Measurements from ENCODE around the gene PHLDB3. TPM values are rescaled to one million over a fixed set of nuclear protein-coding genes. Genes with fewer than 3 reads are reported as not detected.

The PHLDB3 gene
- polyA plus RNA-seq, 1 donor from 2014 or later: 5.6 TPM

DNA sequence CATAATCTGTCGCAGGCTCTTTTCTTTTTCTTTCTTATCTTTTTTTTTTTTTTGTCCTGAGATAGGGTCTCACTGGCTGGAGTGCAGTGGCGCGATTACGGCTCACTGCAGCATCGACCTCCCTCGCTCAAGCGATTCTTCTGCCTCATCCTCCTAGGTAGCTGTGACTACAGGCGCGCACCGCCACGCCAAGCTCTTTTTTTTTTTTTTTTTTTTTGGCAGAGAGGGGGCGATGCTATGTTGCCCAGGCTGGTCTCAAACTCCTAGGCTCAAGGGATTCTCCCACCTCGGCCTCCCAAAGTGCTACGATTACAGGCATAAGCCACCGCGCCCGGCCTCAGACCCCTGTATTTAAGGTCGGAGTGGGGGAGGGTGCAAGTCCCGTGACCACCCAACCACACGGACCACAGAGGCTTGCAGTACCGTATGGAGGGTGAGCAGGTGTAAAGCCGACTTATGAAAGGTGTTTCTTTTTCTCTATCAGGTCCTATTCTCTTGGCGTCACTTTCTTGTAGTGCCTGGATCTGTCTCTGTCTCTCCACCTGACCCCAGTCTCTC is 2.0 kb downstream of the PHLDB3 start:
- Histone ChIP-seq H3F3A (ENCODE audit: insufficient read depth, low read length, poor library complexity, severe bottlenecking) (no peaks in the 10 kb centered on the region), H3K9me3 (ENCODE audit: low read length) (no peaks in the 10 kb centered on the region), H3K4me2 (ENCODE audit: low read length) (no peak overlapping the region), H3K27me3 (ENCODE audit: insufficient read depth, low read depth, low read length) (peaks cover 5% of the 10 kb centered on the region), H3K9me2 (ENCODE audit: insufficient read depth, low read length) (no peaks in the 10 kb centered on the region), H2AFZ (ENCODE audit: low read depth, low read length) (no peak overlapping the region), H4K20me1 (ENCODE audit: insufficient read depth) (no peaks in the 10 kb centered on the region), H3K36me3 (ENCODE audit: insufficient read depth, low read length) (no peaks in the 10 kb centered on the region), H3K4me3 (ENCODE audit: low read length) (no peak overlapping the region), H3K27ac (ENCODE audit: low read length) (no peak overlapping the region), H3K9ac (ENCODE audit: low read length) (no peak overlapping the region), H3K79me2 (replicated peaks; ENCODE audit: insufficient read depth, low read length) (no peaks in the 10 kb centered on the region)
- TF ChIP-seq TAF1 (IDR thresholded peaks at IDR 0.05; ENCODE audit: low read depth): no peak
- TF ChIP-seq REST (IDR thresholded peaks at IDR 0.05; ENCODE audit: borderline replicate concordance): no peak
- TF ChIP-seq MXI1 (conservative IDR thresholded peaks at IDR 0.05; ENCODE audit: poor library complexity, severe bottlenecking): no peak
- TF ChIP-seq, protein P1, sequence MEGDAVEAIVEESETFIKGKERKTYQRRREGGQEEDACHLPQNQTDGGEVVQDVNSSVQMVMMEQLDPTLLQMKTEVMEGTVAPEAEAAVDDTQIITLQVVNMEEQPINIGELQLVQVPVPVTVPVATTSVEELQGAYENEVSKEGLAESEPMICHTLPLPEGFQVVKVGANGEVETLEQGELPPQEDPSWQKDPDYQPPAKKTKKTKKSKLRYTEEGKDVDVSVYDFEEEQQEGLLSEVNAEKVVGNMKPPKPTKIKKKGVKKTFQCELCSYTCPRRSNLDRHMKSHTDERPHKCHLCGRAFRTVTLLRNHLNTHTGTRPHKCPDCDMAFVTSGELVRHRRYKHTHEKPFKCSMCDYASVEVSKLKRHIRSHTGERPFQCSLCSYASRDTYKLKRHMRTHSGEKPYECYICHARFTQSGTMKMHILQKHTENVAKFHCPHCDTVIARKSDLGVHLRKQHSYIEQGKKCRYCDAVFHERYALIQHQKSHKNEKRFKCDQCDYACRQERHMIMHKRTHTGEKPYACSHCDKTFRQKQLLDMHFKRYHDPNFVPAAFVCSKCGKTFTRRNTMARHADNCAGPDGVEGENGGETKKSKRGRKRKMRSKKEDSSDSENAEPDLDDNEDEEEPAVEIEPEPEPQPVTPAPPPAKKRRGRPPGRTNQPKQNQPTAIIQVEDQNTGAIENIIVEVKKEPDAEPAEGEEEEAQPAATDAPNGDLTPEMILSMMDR (IDR thresholded peaks at IDR 0.05; ENCODE audit: poor library complexity, severe bottlenecking): no peak
- TF ChIP-seq EP300 (conservative IDR thresholded peaks at IDR 0.05; ENCODE audit: poor library complexity, severe bottlenecking): no peak
- no peak for TF ChIP-seq SMC3 (conservative IDR thresholded peaks at IDR 0.05; ENCODE audit: poor library complexity)
- TF ChIP-seq RAD21 (conservative IDR thresholded peaks at IDR 0.05): no peak
- no peak for TF ChIP-seq POLR2AphosphoS5 (IDR thresholded peaks at IDR 0.05)
- TF ChIP-seq EZH2 (IDR thresholded peaks at IDR 0.05; ENCODE audit: borderline replicate concordance, insufficient read depth, low read length, poor library complexity, severe bottlenecking): no peak

DNA sequence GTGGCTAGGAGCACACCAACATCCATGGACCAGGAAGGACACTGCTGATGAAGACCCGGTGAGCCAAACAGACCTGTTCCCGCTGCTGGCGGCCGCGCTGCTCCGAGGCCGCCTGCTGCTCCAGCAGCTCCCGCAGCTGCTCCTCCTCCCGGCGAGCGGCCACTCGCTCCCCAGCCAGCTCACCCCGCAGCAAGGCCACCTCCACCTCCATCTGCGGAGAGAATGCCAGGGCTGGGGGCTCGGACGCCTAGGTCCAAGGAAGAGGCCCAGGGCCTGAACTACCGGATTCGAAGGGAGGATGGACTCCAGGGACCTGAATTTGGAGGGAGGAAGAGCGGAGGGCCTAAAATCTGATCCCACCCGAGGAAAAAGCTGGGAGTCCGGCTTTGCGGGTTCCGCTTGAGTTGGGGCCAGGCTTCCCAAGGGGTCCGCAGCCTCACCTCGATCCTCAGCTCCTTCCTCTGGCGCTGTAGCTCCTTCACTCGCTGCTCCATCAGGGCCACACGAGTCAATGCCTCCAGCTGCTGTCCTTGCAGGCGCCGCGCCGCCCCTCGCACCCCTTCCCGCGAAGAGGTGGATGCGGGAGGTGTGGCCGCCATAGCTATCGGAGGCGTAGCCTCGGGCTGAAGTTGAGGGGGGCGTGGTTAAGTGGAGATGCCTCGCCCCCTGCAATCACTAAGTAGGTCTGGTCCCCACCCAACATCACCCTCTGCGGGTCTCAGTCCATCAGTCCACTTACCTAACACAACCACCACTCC is 2.7 kb downstream of the PHLDB3 start:
- no peak overlapping the region for H3K4me3 ChIP-seq (ENCODE audit: low read length)
- TF ChIP-seq RAD21 (conservative IDR thresholded peaks at IDR 0.05) (no peak), EP300 (conservative IDR thresholded peaks at IDR 0.05; ENCODE audit: poor library complexity, severe bottlenecking) (no peak), MXI1 (conservative IDR thresholded peaks at IDR 0.05; ENCODE audit: poor library complexity, severe bottlenecking) (no peak), SMC3 (conservative IDR thresholded peaks at IDR 0.05; ENCODE audit: poor library complexity) (no peak), TAF1 (IDR thresholded peaks at IDR 0.05; ENCODE audit: low read depth) (no peak), POLR2AphosphoS5 (IDR thresholded peaks at IDR 0.05) (no peak), REST (IDR thresholded peaks at IDR 0.05; ENCODE audit: borderline replicate concordance) (no peak), EZH2 (IDR thresholded peaks at IDR 0.05; ENCODE audit: borderline replicate concordance, insufficient read depth, low read length, poor library complexity, severe bottlenecking) (no peak)
- TF ChIP-seq, protein P1 (IDR thresholded peaks at IDR 0.05; ENCODE audit: poor library complexity, severe bottlenecking): no peak
- no peaks in the 10 kb centered on the region for H3F3A ChIP-seq (ENCODE audit: insufficient read depth, low read length, poor library complexity, severe bottlenecking)
- no peaks in the 10 kb centered on the region for H4K20me1 ChIP-seq (ENCODE audit: insufficient read depth)
- no peaks in the 10 kb centered on the region for H3K79me2 ChIP-seq (replicated peaks; ENCODE audit: insufficient read depth, low read length)
- no peak overlapping the region for H2AFZ ChIP-seq (ENCODE audit: low read depth, low read length)
- H3K9me2 ChIP-seq (ENCODE audit: insufficient read depth, low read length): no peaks in the 10 kb centered on the region
- no peaks in the 10 kb centered on the region for H3K36me3 ChIP-seq (ENCODE audit: insufficient read depth, low read length)
- H3K9me3 ChIP-seq (ENCODE audit: low read length): no peaks in the 10 kb centered on the region
- H3K4me2 ChIP-seq (ENCODE audit: low read length): no peak overlapping the region
- H3K27me3 ChIP-seq (ENCODE audit: insufficient read depth, low read depth, low read length): peaks cover 5% of the 10 kb centered on the region
- no peak overlapping the region for H3K27ac ChIP-seq (ENCODE audit: low read length)
- no peak overlapping the region for H3K9ac ChIP-seq (ENCODE audit: low read length)

Measured in neural cell (in vitro differentiated cells).